ENCODE data around the gene FGF19.
"Not testable (repeated sequence)": the region's sequence is repeated elsewhere in the genome, so short reads cannot be mapped to it uniquely, and the experiment has no call there.

Gene FGF19

DNA sequence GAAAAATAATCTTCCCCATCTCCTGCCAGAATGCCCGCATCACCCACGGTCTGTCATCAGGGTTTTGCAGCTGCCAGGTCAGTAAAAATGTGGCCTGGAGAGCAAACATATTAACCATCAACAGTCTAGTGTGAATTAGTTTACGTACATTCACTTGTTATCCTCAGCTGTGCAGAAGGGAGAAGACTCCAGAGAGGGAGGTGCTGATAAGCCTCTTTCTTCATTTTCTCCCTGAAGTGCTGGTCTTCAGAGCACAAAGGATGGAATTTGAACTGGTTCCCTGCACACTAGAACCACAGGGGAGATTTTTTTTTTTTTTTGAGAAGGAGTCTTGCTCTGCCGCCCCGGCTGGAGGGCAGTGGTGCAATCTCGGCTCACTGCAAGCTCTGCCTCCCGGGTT is 8.2 kb downstream of the FGF19 start:
- DNase-seq = no peak

GRCh38 chr11:69694781-69695180 is 9.0 kb downstream of the FGF19 start:
- DNase-seq = no peak

DNA sequence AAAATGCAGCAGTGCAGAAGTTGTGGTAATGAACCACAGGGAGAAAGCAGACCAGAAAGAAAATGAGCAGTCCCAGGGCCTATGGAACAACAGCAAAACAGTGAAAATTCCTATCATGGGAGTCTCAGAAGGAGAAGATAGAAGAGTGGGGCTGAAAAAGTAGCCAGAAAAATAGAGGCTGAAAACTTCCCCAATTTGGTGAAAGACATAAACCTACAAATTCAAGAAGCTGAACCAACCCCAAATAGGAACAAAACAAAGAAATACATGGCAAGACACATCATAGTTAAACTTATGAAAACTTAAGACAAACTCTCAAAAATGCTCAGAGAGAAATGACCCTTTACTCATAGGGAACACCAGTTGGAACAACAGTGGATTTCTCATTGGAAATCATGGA is 11.4 kb downstream of the FGF19 start:
- no peak for DNase-seq

DNA sequence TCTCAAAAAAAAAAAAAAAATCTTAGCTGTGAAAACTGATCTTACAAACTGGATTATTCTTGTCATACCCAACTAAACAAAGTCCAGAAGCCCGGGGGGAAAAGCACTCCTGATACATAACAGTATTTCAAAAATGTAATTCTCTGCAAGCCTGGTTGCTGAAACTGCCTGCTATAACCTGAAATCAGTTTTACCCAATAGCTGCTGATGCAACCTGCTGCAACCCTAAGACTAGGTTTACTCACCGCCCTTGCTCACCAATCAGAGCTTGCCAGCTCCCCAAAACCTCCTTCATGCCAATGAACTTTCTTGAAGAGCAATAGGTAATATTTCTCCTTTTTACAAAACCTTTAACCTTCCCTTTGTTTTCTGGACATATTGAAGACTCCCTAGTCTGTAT is 12.4 kb downstream of the FGF19 start:
- no peak for DNase-seq

GRCh38 chr11:69689484-69690319 is 14.1 kb downstream of the FGF19 start:
- DNase-seq = no peak

- not testable (repeated sequence) for DNase-seq
Measured at GRCh38 chr11:69687969-69688771, 15.7 kb downstream of the FGF19 start.

GRCh38 chr11:69686856-69687255 is 17.0 kb downstream of the FGF19 start:
- no peak for DNase-seq

GRCh38 chr11:69686452-69686851 is 17.4 kb downstream of the FGF19 start:
- no peak for DNase-seq

DNA sequence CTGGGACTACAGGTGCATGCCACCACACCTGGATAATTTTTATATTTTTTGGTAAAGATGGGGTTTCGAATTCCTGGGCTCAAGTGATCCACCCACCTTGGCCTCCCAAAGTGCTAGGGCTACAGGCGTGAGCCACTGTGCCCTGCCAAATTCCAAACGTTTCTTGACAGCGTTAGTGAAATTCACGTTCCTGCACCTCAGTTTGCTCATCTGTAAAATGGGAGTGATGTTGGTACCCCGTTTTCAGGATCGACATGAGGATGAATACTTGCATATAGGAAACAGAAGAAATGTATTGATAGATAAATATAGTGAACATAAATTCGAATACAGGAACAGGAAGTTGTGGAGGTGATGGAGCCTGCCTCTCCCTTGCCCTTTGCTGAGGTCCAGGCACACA is 18.5 kb downstream of the FGF19 start:
- DNase-seq = no peak

DNA sequence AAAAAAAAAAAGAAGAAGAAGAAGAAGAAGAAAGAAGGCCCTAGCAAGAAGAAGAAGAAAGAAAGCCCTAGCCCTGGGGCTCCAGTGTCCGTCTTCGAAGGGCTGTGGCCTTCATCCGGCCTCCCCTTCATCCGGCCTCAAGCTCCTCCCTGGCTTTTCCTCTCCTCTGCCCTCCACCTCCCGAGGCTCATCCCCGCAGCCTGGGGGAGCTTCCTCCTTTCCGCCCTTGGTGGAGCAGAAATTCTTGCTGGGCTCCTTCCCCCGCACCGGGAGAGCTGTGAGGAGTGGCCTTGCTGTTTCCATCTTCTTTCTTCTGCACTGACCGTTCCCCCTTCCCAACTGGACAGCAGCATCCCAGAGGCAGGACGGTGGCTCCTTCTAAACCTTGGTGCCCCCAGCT is 19.2 kb downstream of the FGF19 start:
- DNase-seq = no peak

- DNase-seq = no peak
Measured at GRCh38 chr11:69683764-69684333, 20.0 kb downstream of the FGF19 start.

GRCh38 chr11:69682681-69683326 is 21.0 kb downstream of the FGF19 start:
- no peak for DNase-seq

DNA sequence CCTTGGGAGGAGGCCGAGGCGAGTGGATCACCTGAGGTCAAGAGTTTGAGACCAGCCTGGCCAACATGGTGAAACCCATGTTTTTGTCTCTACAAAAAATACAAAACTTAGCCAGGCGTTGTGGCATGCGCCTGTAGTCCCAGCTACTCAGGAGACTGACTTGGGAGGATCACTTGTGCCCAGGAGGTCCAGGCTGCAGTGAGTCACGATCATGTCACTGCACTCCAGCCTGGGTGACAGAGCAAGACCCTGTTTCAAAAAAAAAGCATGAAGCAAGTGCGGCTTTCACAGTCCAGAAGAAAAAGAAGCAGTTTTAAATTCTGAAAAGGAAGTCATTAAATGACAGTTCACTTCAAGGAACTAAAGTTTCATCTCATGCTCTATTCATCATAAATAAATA is 21.6 kb downstream of the FGF19 start:
- DNase-seq = no peak

- DNase-seq = no peak
Measured at GRCh38 chr11:69680688-69681087, 23.1 kb downstream of the FGF19 start.

GRCh38 chr11:69677749-69678148 is 26.1 kb downstream of the FGF19 start:
- DNase-seq = no peak

DNA sequence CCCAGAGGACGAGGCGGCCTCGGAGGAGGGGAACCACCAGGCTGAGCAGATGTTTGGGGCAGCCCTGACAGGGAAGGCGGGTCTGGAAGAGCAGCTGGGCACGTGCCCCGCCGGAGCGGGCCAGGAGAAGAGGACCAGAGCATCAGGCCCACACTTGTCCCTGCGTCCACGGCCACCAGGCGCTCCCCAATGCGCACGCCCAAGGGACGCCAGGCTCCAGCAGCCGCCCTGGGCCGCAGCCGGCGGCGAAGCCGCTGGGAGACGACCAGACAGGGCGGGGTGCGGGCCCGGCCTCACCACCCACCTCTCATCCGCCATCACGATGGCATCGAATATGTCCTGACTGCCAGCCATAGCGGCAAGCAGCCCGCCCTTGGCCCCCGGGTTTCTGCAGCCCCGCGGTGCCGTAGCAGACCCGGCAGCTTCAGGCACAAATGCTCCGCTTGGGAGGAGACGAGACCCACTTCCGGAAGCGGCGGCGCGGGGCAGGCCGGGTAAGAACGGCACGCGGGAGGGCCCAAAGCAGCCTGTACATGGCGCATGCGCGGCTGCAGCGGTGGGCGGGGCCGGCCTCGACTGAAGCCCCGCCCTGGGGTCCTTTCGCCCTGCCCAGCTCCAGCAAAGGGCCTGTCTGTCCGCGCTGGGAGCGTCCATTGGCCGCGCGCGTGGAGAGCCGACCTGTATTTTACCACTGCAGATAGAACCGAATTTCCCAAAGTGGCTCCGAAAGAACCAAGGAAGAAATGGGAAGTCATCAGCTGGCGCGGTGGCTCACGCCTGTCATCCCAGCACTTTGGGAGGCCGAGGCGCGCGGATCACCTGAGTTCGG is 28.7 kb downstream of the FGF19 start, which contains the start of gene LTO1:
TSS of gene LTO1 (minus strand) at position 468 of the 829 bp plus-strand sequence. CDS start at position 354, 114 bp downstream.
- DNase-seq = peak; percentile 83

DNA sequence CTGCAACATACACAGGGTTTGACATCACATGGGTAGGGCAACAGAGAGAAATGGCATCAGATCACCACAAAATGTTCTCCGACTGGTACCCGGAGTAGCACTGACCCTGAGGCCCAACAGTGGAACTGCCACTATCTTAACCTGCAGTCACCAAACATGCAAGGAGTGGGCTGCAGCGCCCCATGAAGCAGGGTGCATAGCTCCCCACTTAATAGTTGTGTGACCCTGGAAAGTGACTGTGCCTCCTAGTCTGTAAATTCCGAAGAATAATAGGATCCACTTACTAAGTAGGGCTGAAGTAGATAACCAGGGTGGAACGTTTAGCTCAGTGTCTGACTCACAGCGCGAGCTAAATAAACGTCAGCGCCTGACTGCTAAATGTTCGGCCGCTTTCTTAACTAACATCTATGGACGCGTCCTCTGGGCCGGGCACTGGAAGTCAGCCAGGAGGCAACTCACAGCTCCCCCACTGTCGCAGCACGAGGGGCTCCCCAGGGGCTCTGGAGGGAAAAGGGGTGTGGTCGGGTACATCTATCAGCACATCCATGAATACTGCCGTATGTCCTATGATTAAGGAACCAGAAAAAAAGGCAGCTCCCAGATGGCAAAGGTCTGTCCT is 29.4 kb downstream of the FGF19 start:
- no peak for DNase-seq

DNA sequence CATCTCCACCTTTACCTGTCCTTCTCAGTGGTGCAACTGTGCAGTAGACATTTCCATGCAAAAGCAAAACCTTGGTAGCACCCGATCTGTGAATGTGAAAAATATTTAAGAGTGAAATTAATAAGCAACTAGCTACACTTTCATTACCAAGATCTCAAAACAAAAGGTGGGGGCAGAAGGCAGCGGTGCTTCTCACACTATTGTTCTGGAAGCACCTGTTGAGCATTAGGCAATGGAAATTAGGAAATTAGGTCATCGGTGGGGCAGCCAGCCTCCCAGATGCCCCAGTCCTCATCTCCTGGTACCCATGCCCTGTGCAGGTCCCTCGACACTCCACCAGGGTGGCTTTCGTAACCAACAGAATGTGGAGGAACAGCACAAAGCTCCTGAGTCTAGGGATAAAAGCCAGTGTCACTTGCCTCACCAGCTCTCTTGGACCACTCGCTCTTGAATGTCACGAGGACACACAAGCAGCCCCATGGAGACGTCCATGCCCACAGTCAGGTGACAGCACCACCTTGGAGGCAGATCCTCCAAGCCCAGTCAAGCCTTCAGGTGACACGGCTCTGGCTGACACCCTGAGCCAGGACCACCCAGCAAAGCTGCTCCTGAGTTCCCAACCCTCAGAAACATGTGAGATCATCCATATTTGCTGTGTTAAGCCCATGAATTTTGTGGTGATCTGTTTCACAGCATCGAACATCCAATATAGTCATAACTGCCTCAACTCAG is 31.9 kb downstream of the FGF19 start:
- DNase-seq = no peak

- no peak for DNase-seq
Measured at GRCh38 chr11:69670158-69670845, 33.5 kb downstream of the FGF19 start.

- no peak for DNase-seq
Measured at GRCh38 chr11:69669486-69669885, 34.3 kb downstream of the FGF19 start.

Measured in NCI-H1417 treated with DMSO at 0.1 percent for 48 hours (cell line).